Liver (tissue), 9 donors: ENCODE results near the gene DNAI4. TPM values are rescaled to one million over a fixed set of nuclear protein-coding genes. Genes with fewer than 3 reads are reported as not detected.

Experiments
- DNase-seq: peaks from one replicate; pipeline ENCODE4 v3.0.0-alpha.2; 2017; ENCODE audit warnings: low spot score
- H3K27ac ChIP-seq, 2 donors: one replicate each; pipeline ENCODE4 v1.7.0; 2013; ENCODE audit warnings: inconsistent platforms in 2 of 2, low read length in 2 of 2, control low read depth in 1 of 2, low read depth in 1 of 2, mild to moderate bottlenecking in 1 of 2
- H3K27me3 ChIP-seq, 4 donors: one replicate each; pipeline versions ENCODE4 v1.6.1 to v1.7.0; 2013; ENCODE audit warnings: low read length in 3 of 4, inconsistent platforms in 1 of 4, mild to moderate bottlenecking in 1 of 4, moderate library complexity in 1 of 4; ENCODE audit not compliant: control insufficient read depth in 4 of 4, insufficient read depth in 4 of 4
- H3K36me3 ChIP-seq, 4 donors: one replicate each; pipeline versions ENCODE4 v1.6.1 to v1.7.0; 2013; ENCODE audit warnings: low read length in 3 of 4, mild to moderate bottlenecking in 3 of 4, low read depth in 1 of 4, moderate library complexity in 1 of 4; ENCODE audit not compliant: control insufficient read depth in 4 of 4, insufficient read depth in 3 of 4
- H3K4me1 ChIP-seq, 4 donors: one replicate each; pipeline versions ENCODE4 v1.6.1 to v1.7.0; 2013; ENCODE audit warnings: low read length in 3 of 4, mild to moderate bottlenecking in 3 of 4, moderate library complexity in 1 of 4; ENCODE audit not compliant: control insufficient read depth in 4 of 4, insufficient read depth in 4 of 4
- H3K4me3 ChIP-seq, 3 donors: one replicate each; pipeline versions ENCODE4 v1.6.1 to v1.7.0; 2013; ENCODE audit warnings: low read length in 3 of 3, control low read depth in 1 of 3, low read depth in 1 of 3, mild to moderate bottlenecking in 1 of 3
- H3K9ac ChIP-seq, 2 donors: one replicate each; pipeline ENCODE4 v1.7.0; 2013; ENCODE audit warnings: low read length in 2 of 2, mild to moderate bottlenecking in 2 of 2, moderate library complexity in 2 of 2, control low read depth in 1 of 2, low read depth in 1 of 2
- H3K9me3 ChIP-seq, 4 donors: one replicate each; pipeline versions ENCODE4 v1.6.1 to v1.7.0; 2013; ENCODE audit warnings: low read length in 3 of 4; ENCODE audit not compliant: control insufficient read depth in 4 of 4
- ATF3 ChIP-seq: IDR thresholded peaks from 2 replicates; pipeline ENCODE4 v1.6.1; 2016; ENCODE audit warnings: antibody characterized with exemption
- CTCF ChIP-seq: fragments of 150-350 bp; IDR thresholded peaks from 2 replicates; pipeline ENCODE4 v1.5.1; 2017; ENCODE audit warnings: improper control_type of control experiment, low read depth, low read length; ENCODE audit not compliant: missing input control
- EGR1 ChIP-seq, 2 donors: IDR thresholded peaks; 2 replicates each; pipeline ENCODE4 v1.6.1; 2016 to 2018; ENCODE audit warnings: antibody characterized with exemption in 2 of 2, low read depth in 2 of 2
- FOXA1 ChIP-seq: IDR thresholded peaks from 2 replicates; pipeline ENCODE4 v1.6.1; 2016; ENCODE audit warnings: antibody characterized with exemption
- FOXA2 ChIP-seq: IDR thresholded peaks from 2 replicates; pipeline ENCODE4 v1.6.1; 2016; ENCODE audit warnings: antibody characterized with exemption
- GABPA ChIP-seq, 2 donors: IDR thresholded peaks in 1 of 2; conservative IDR thresholded peaks in 1 of 2; 2 replicates each; pipeline ENCODE4 v1.6.1; 2016; ENCODE audit warnings: antibody characterized with exemption in 2 of 2, mild to moderate bottlenecking in 1 of 2, moderate library complexity in 1 of 2
- HNF4A ChIP-seq, 2 donors: conservative IDR thresholded peaks; 2 replicates each; pipeline ENCODE4 v1.6.1; 2016; ENCODE audit warnings: antibody characterized with exemption in 2 of 2, mild to moderate bottlenecking in 2 of 2
- HNF4G ChIP-seq: IDR thresholded peaks from 2 replicates; pipeline ENCODE4 v1.6.1; 2016; ENCODE audit warnings: antibody characterized with exemption
- JUND ChIP-seq, 2 donors: IDR thresholded peaks; 2 replicates each; pipeline ENCODE4 v1.6.1; 2016; ENCODE audit warnings: antibody characterized with exemption in 2 of 2
- MAX ChIP-seq: IDR thresholded peaks from 2 replicates; pipeline ENCODE4 v1.6.1; 2016; ENCODE audit warnings: antibody characterized with exemption
- NR2F2 ChIP-seq: IDR thresholded peaks from 2 replicates; pipeline ENCODE4 v1.6.1; 2016; ENCODE audit warnings: antibody characterized with exemption
- RAD21 ChIP-seq, 2 donors: IDR thresholded peaks; 2 replicates each; pipeline ENCODE4 v1.6.1; 2016; ENCODE audit warnings: antibody characterized with exemption in 2 of 2, mild to moderate bottlenecking in 2 of 2
- REST ChIP-seq: IDR thresholded peaks from 2 replicates; pipeline ENCODE4 v1.6.1; 2016; ENCODE audit warnings: antibody characterized with exemption, mild to moderate bottlenecking
- RXRA ChIP-seq, 2 donors: IDR thresholded peaks; 2 replicates each; pipeline ENCODE4 v1.6.1; 2017 to 2018; ENCODE audit warnings: antibody characterized with exemption in 2 of 2, mild to moderate bottlenecking in 1 of 2
- SP1 ChIP-seq: IDR thresholded peaks from 2 replicates; pipeline ENCODE4 v1.6.1; 2018; ENCODE audit warnings: antibody characterized with exemption, mild to moderate bottlenecking
- TAF1 ChIP-seq: conservative IDR thresholded peaks from 2 replicates; pipeline ENCODE4 v1.6.1; 2016; ENCODE audit warnings: antibody characterized with exemption, mild to moderate bottlenecking
- YY1 ChIP-seq: IDR thresholded peaks from 2 replicates; pipeline ENCODE4 v1.6.1; 2016; ENCODE audit warnings: antibody characterized with exemption, mild to moderate bottlenecking
- ZBTB33 ChIP-seq: IDR thresholded peaks from 2 replicates; pipeline ENCODE4 v1.6.1; 2016; ENCODE audit warnings: antibody characterized with exemption
- WGBS: extraction: QIAGEN DNeasy Blood & Tissue Kit; methylation state at CpG from one replicate; pipeline ENCODE4 v1.1.7; 2013; 5-methylcytosine and 5-hydroxymethylcytosine counted together
- polyA plus RNA-seq, 2 donors: library from polyadenylated mRNA; stranded (reverse) in 1 of 2; unstranded in 1 of 2; fragments of 200-250 nt in 1 of 2; fragments of >200 nt in 1 of 2; fragmentation: Nextera tagmentation in 1 of 2; extraction: Ambion mirVana in 1 of 2; gene quantifications; one replicate each; pipeline versions ENCODE4 v1.2.1 to v1.2.3, GENCODE V29; 2013 to 2015
- total RNA-seq, 2 donors: library from RNA; depleted of rRNA; stranded (reverse); fragments of >200 nt; gene quantifications; one replicate each; pipeline ENCODE4 v1.2.3, GENCODE V29; 2014
- donor health status: healthy.
- donor health status: healthy.
- donor health status: healthy.
- donor health status: healthy.
- donor health status: healthy.

The DNAI4 gene
- total and polyA plus RNA-seq, 4 donors = 0.42 to 1.8 (median 0.84) TPM

GRCh38 chr1:66951513-66951912, 26.9 kb upstream of the DNAI4 start:
- TF ChIP-seq YY1 (no peak), JUND (IDR thresholded peaks at IDR 0.05) (no peak), NR2F2 (no peak), ATF3 (no peak), FOXA2 (no peak), SP1 (no peak), TAF1 (no peak), MAX (no peak), HNF4G (no peak), ZBTB33 (no peak), RXRA (IDR thresholded peaks at IDR 0.05) (no peak), HNF4A (conservative IDR thresholded peaks at IDR 0.05) (no peak), CTCF (no peak)
- WGBS = 97% methylated on average over 6 of the region's 6 CpGs
- no peak for DNase-seq
- Histone ChIP-seq H3K4me3 (no peak overlapping the region), H3K27ac (no peak overlapping the region), H3K27me3 (no peaks in the 10 kb centered on the region), H3K9me3 (no peaks in the 10 kb centered on the region), H3K36me3 (peaks cover 5 to 38% (median 14%) of the 10 kb centered on the region in 4 donors), H3K9ac (no peak overlapping the region), H3K4me1 (no peaks in the 10 kb centered on the region)

GRCh38 chr1:66947267-66947666, 22.6 kb upstream of the DNAI4 start:
- DNase-seq = no peak
- Histone ChIP-seq H3K27me3 (no peaks in the 10 kb centered on the region), H3K36me3 (peaks cover 5 to 42% (median 9%) of the 10 kb centered on the region in 4 donors), H3K9ac (no peak overlapping the region), H3K27ac (no peak overlapping the region), H3K4me3 (no peak overlapping the region), H3K4me1 (no peaks in the 10 kb centered on the region), H3K9me3 (no peaks in the 10 kb centered on the region)
- WGBS = 91% methylated on average over 1 of the region's 1 CpG
- TF ChIP-seq MAX (no peak), REST (no peak), SP1 (no peak), EGR1 (IDR thresholded peaks at IDR 0.05; ENCODE audit: low read depth in 2 of 2) (no peak), GABPA (IDR thresholded peaks at IDR 0.05 in 1 of 2, conservative IDR thresholded peaks at IDR 0.05 in 1 of 2) (no peak), RXRA (IDR thresholded peaks at IDR 0.05) (no peak), RAD21 (IDR thresholded peaks at IDR 0.05) (no peak), FOXA2 (no peak), TAF1 (no peak), FOXA1 (no peak), HNF4A (conservative IDR thresholded peaks at IDR 0.05) (no peak), YY1 (no peak), ATF3 (no peak), JUND (IDR thresholded peaks at IDR 0.05) (no peak)
